ENCODE measurements around the gene SPRY4.
"Not testable (repeated sequence)": the region's sequence is repeated elsewhere in the genome, so short reads cannot be mapped to it uniquely, and the experiment has no call there.

SPRY4 gene

DNA sequence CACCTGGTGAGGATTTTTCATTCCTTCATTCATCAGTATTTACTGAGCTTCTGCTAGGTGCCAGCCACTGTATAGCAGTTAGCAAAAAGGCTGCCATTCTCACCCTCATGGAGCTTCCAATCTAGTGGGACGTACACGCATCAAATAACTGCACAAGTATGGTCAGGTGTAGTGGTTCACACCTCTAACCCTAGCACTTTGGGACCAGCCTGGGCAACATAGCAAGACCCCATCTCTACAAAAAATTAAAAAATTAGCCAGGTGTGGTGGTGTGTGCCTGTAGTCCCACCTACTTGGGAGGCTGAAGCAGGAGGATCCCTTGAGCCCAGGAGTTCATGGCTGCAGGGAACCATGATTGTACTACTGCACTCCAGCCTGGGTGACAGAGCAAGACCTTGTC, 8.9 kb upstream of the SPRY4 start:
- DNase-seq (ENCODE audit: low read depth), result not testable (repeated sequence)

DNA sequence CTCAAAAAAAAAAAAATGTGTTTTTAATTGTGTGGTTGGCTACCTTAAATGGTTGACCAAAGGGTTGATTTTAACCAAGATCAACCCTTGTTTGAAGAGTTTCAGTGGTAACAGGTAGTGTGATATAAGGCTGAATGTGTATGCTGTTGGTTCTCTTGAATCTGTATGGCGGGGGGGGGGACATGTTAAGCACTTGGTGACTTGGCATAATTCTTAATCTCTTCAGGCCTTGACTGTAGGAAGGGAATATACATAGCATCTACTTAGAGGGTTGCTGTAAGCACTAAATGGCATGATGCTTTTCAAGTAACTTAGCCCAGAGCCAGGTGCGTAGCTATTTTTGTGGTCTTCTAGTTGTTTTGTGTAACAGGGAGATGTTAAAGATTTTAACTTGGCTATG, 5.6 kb upstream of the SPRY4 start:
- no peak for DNase-seq (ENCODE audit: low read depth)

DNA sequence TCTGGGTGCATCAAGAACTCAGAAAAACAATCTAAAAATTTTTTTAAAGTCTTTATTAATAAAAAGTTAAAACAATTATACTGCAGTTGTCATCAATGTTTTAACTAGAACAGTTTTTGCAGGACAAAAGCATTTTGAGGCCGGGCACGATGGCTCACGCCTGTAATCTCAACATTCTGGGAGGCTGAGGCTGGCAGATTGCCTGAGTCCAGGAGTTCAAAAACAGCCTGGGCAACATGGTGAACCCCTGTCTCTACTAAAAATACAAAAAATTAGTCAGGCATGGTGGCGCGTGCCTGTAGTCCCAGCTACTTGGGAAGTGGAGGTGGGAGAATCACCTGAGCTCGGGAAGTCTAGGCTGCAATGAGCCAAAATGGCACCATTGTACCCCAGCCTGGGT, 5.2 kb upstream of the SPRY4 start:
- DNase-seq (ENCODE audit: low read depth), result no peak

DNA sequence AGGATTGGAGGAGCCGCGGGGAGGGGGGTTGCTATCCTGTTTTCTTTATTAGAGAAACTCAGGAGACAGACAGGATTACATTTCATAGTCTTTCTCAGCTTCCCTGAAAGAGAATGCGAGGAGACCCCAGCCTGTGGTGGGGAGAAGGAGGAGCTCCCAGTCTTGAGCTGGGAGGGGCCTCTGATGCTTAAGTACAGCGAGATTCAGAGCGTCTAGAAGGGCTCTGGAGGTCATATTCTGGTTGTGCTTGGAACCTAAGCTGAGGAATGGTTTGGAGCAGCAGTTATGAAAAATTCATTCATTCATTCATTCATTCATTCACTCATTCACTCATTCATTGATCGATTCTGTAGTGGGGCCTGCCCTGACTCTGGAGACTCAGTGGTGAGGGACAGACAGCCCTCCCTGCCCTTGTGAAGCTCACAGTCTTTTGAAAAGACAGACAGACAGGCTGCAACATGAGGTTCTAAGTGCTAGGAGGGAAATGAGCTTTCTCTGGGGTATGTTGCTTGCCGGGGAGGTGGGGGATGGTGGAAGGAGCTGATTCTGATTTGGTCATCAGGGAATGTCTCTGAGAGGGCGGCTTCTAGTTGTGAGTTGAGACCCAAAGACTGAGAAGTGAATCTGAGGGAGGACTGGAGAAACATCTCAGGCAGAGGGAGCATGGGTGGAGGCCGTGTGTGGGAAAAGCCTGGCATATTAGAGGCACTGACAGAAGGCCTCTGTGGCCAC, 2.5 kb upstream of the SPRY4 start:
- DNase-seq (ENCODE audit: low read depth), result no peak

DNA sequence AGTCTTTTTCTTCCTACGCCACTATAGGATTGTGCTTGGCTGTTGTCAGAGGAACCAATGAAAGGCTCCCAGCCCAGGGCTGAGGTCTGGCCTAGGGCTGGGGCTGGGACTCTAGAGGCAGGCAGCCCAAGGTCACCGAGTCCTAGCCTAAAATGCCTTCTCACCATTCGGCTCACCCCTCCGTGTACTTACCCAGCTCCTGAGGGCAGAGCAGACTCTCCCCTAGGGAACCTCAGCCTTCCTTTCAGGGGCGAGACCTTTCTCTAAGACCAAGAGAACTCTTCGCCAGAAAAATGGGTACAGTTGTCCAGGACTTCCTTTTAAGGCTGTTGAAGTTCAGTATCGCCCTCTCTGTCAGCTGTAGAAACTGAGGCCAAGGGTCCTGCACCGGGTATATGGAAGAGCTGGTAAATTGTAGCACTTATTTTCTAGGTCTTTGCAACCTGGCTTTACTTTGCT, 1.7 kb upstream of the SPRY4 start:
- DNase-seq (ENCODE audit: low read depth), result no peak

DNA sequence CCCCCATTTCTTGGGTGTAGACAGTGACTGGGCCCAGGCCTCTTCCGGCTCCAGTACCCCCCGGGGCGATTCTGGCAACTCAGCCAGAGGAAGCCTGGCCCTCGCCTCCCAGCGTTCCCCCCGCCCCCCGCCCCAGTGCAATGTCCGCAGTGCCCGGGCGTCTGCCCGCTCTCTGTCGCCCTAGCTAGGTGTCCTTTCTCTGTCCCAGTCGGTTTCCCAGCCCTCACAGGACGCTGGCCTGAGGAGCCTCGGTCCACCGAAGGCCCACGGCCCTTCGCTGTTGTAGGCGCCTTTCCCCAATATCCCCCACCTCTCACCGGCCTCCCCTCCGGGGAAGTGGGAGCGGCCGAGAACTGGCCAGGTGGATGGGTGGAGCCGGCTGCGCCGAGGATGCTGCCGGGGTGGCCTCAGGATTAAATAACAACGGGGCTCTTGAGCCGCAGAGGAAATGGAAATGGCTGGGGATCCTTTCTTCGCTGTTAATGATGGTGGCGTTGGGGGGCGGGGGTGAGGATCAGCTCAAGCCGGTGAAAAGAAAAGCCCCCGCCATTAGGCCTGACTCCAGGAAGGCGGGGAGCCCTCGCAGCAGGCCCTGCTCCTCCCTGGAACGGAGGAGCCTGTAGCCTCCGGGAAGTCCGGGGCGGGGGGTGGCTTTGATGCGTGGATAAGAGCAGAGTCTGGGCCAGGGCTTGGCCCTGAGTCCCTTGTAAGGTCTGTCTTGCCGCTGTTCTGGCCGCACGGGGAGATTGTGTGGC, 1.1 kb upstream of the SPRY4 start:
- no peak for DNase-seq (ENCODE audit: low read depth)

DNA sequence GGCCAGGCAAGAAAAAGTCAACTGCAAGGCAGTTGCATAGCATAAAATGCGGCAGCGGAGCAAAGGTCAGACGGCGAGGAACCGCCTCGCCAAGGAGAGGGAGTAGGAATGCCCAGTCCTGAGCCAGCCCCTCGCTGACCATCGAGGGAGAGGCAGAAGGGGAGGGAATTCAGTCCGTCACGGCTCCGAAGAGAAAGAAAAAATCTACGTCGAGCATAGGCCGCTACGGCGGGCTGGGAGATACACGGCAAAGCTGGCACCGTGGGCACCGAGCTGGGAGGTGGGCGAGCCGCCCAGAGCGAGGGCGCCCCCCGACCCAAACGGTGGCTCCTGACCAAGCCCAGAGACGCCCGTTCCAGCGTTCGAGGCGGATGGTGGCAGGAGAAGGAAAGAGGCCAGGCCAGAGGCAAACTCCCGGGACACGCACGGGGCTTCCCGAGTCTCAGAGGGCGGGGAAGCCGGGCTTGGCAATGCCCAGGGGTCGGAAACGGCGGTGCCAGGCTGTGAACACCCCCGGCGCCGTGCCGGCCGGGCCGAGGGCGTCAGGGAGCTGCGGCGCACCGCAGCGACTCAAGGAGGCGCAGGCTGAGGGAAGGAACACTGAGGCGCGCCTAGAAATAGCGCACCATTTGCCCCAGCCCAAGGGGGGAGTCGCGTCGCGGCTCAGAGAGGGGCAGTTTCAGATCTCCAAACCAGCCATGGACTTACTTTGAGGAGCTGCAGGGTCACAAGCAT, 518 bp downstream of the SPRY4 start:
- DNase-seq (ENCODE audit: low read depth), result peak; percentile 33

DNA sequence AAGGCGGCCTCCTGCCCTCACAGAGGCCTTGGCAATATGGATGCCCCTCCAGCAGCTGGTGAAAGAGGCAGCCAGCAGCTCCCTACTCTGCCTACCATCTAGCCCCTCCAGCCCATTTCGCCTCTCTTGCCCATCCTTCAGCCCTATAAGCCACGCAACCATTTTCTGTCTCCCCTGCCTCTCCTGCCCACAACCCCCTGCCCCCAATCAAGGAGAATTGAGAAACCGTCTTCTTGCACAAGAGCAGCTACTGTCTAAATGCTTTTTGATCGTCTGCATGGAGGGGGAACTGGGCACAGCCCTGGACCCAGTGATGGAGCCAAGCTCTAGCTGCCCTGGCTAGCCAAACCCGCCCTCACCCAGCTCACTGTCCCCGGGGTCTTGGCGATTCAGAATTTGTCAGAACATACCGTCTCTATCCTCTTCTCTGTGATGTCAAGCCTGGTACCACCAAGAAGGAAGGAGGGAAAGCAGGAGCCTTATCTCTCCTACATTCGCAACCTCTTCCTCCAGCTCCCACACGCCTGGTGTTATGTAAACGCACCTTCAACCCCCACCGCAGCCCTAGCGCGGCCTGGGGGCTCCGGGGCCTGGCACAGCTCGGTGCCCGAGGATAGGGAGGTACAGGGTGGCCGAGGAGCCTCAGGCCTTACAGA, 1.2 kb downstream of the SPRY4 start:
- DNase-seq (ENCODE audit: low read depth), result no peak

DNA sequence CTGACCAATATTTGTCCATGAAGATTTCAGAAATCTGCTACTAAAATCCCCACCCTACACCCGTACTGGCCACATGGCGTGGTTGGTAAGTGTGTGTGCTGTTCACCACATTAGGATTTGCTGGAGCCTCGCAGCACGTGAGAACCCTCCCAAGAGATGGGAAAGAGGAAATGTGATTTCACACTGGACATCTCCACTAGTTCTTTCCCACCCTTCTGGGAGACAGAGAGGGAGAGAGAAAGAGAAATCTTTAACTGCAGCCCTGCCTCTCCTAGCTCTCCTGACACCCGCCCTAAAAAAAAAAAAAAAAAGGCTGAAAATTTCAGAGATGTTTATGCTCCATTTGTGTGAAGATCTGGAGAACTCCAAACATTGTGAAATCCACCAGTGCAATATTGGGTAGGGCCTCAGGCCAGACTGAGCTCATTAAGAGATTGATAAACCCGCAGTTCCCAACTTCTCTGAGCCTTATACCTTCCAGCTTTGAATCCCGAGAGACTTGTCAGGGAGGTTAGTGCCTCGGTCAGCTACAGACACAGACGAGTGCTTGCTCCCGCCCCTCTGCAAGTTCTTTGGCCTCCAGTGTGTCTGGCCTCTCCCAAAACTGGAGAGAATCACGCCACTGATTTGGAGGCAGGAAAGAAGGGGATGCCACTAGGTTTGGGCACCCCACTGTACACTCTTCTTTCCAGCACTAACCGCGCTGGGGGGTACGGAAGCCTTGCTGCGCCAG, 1.9 kb downstream of the SPRY4 start:
- no peak for DNase-seq (ENCODE audit: low read depth)

DNA sequence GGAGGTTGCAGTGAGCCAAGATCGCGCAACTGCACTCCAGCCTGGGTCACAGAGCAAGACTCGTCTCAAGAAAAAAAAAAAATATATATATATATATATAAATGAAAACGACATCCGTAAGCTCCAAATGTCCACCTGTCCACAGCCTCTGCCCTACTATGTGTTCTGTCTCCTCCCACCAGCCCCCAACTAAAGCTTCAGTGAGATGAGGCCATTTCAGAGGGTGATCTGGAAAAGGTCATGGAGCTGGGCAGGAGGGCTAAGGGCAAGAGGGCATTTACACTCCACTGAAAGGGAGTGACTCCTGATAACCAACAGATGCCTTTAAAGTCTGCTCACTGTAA, 2.4 kb downstream of the SPRY4 start:
- DNase-seq (ENCODE audit: low read depth), result no peak

DNA sequence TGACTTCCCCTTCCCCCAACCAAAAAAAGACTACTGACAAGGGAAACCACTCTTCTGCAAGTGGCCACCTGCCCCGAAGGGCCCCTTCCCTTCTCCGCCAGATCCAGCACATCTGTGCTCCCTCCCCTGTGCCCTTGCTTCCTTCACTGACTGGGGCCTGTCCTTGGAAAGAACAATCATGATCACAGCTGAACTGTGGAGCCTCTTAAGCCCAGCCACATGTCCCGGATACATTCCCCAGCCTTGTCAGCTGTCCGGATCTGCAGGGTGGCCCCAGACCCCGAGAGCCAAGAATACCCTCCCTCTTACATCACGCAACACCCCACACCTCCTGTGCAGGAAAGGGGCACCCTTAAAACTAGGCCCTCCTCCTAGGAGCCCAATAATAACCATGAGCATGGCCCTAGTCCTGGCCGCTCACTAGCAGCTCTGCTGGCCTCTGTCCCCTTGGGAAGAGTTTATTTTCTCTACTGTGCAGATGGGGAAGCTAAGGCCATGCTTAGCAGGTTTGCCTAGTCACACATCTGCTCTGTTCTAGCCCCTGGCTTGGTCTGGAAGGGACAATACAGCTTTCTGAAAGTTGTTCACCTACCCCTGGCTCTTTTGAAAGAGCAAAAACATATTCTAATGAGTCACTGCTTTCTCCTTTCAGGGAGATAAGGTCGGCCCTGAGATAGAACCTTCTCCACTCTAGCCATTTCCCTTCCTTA, 3.8 kb downstream of the SPRY4 start:
- DNase-seq (ENCODE audit: low read depth), result no peak

DNA sequence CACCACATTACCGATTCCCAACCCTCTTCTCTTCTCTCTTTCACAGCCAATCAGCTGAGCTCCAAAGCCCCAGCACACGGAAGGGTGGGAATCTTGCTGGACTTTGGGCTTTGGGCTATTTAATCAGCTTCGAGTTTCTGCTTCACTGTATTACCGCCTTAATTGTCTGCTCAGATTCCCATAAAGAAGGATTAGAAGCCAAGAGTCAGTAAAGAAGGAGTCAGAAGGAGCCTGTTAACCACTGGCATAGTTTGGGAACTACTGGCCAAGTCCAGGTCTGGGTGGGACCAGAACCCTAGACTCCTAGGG, 4.4 kb downstream of the SPRY4 start:
- DNase-seq (ENCODE audit: low read depth), result no peak

DNA sequence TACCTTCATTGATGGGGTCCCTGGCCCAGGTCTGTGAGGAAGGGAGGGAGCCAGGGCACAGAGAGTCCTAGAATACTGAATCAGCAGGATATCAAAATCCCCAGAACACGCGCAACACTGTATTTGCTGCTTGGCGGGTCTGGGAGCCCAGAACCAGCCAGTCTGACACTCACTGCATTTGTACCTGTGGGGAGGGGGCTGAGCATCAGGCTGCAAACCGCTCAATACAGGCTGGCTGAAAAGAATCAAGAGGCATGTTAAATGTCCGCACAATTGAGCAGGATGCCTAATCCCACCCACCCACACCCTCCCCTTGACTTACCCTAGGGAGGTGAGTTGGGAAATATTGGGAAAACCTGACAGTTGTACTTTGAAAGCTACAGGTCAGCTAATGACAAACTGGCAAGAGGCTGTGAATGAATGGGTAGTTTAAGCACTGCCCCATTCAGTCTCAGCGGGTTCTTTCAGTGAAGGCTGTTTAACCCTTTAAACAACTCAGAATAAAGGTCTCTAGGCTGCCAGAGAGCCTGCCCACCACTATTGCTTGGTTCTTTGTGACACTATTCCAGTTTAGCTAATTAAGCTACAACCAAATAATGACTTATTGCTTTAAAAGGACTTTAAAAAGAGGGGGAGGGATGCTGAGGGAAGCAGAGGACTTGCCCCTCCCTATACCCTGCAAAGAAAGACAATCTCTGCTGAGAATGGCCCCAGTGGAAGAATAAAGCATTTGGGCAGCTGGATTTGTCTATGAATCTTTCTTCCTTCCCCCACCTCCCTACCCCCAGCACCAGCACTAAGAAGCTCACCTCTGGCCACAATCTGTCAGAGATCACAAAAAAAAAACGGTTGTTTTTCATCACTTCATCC, 5.0 kb downstream of the SPRY4 start:
- no peak for DNase-seq (ENCODE audit: low read depth)

DNA sequence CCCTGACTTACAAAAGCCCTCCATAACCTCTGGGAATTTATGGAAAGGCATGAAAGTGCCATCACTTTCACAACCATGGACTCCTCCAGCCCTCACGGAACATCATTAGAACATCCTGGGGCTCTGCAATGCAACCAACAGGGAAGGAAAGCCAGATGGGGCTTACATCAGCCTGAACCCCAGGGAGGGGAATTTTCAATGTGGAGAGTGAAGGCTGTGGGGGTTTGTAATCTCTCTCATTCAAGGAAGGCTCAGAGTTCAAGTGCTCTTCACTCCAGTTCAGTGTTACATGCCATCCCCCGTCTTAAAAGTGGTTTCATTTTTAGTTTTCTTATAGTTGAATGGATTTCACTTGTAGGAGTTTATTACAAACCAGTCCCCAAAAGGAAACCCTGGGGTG, 5.7 kb downstream of the SPRY4 start:
- no peak for DNase-seq (ENCODE audit: low read depth)

DNA sequence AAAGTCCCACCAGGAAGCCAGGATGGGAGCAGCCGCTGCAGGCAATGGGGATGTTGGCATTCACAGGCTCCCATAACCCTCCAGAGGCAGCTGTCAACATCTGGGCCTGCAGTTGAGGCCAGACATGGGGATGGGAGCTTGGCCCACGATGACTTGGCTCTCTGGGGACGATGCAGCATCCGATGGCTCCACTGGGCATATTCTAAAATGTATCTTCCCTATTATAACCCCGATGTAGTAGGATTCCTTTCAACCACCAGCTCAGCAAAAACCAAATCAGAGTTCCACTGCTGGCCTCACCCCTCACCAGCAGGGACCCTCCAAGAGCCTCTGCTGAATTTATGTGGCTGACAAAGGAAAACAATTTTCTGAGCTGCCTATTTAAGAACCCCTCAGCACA, 7.1 kb downstream of the SPRY4 start:
- DNase-seq (ENCODE audit: low read depth), result no peak

DNA sequence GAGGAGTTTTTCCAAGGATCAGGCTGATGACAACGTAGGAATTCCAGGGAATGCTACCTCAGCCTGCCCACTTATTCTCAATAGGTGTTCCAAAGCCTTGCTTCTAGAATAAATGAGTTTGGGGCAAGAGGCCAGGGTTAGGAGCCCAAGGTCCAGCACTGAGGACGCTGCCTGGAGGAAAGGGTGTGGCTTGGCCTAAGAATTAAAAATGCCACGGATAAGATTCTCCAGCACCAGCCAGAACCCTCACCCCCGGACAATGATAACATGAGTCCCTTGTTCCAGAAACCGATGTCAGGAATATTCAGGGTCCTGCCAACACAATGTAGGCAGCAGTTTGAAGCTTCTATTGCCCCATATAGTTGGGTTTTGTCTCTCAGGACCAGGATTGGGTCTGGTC, 7.6 kb downstream of the SPRY4 start:
- DNase-seq (ENCODE audit: low read depth), result no peak

DNA sequence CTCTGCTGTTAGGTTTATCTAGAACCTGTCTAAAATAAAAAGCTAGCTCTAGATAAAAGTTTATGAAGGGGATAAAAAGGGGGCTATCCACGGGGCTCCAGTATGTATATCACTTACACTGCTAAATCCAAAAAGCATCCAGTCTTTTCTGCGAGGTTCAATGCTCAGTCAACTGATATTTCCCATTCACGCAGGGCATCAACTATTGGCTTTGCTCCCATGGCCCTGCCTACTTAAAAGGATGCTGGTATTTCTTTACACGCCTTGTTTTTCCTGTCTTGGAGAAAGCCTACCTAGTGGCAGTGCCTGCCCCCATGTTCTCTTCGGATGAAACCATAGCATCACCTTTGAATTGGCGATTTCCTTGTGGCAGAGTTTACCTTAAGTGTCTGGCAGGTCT, 8.1 kb downstream of the SPRY4 start:
- DNase-seq (ENCODE audit: low read depth), result no peak

DNA sequence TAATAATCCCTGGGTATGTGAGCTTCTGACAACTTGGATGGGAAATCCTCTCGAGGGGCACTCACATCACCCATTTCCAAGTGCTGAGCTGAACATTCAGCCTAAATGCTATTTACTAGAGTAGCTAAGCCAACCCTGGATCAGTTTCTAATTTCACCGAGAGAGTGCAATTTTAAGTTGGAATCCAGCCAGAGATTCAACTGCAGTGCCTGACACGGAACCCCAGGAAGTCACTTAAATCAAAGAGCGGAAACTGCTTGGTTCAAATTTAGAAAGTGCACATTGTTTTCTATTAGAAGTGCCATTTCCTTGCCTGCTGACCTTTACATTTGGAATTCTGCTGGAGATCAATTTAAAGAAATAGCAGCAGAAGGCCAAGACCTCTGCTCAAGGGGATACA, 8.8 kb downstream of the SPRY4 start:
- no peak for DNase-seq (ENCODE audit: low read depth)

DNA sequence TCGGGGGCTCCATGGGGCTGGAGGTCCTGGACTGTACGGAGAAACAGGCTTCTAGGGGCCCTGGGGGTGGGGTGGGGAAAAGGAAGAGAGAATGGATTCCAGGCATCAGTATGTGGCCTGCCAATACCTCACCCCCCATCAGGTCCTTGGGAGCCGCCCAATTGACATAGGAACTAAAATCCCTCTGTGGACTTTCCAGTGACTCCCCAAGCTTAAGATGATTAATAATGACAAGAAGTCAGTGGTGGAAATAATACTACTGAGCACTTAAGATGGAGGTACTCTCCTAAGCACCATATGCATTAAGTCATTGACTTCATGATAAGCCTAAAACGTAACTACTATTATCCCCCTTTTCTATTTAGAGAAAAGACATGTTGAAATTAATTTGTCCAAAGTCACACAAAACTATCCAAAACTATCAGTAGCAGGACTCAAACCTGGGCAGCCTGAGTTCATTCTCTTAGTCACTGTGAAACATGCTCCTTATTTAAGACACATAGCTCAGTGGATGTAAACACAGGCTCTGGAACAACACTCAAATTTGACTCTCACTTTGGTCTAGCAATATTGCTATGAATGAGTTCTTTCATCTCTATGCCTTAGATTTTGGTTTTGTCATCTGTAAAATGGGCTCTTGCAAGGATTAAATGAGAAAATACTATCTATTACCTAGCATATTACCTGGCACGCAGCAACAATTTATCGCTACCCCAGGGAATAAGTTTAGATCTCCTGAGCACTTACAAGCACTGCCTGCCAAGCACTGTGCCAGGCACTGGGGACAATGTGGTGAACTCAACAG, 9.5 kb downstream of the SPRY4 start:
- DNase-seq (ENCODE audit: low read depth), result no peak

DNA sequence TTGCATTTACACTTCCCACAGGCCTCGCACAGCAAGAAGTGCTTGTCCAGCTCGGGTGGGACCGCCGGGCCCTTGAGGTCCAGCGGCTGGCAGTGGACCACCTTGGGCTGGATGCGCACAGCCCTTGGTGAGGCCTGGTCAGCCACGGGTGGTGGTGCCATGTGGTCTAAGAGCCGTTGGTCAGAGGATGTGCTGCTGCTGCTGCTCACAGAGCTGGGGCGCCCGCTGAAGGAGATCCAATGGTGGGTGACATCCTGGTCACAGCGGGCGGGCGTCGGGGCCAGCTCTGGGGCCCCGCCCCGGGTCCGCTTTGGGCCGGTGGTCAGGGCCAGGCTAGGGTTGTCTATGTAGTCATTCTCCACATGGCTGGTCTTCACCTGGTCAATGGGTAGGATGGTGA, 10.2 kb downstream of the SPRY4 start:
- DNase-seq (ENCODE audit: low read depth), result no peak
